GM04503 (cell line): ENCODE results near the gene PRLR.
"Not testable (repeated sequence)": the region's sequence is repeated elsewhere in the genome, so short reads cannot be mapped to it uniquely, and the experiment has no call there.

Source experiments
- DNase-seq: peaks from one replicate; pipeline ENCODE4 v3.0.0-alpha.2; 2012; ENCODE audit warnings: low read depth

The PRLR gene

GRCh38 chr5:35073160-35073559 is 157.1 kb downstream of the PRLR start:
- no peak for DNase-seq

GRCh38 chr5:35069188-35069587 is 161.1 kb downstream of the PRLR start:
- no peak for DNase-seq

- DNase-seq = no peak
These were observed 162.3 kb downstream of the PRLR start for GRCh38 chr5:35067985-35068384.

- no peak for DNase-seq
These were observed 164.0 kb downstream of the PRLR start for GRCh38 chr5:35066260-35066795.

- no peak for DNase-seq
These were observed 166.9 kb downstream of the PRLR start for GRCh38 chr5:35063414-35063813.

GRCh38 chr5:35061211-35061770 is 169.0 kb downstream of the PRLR start:
- DNase-seq = no peak

- DNase-seq = no peak
These were observed 170.1 kb downstream of the PRLR start for GRCh38 chr5:35060236-35060635.

- no peak for DNase-seq
These were observed 171.0 kb downstream of the PRLR start for GRCh38 chr5:35059251-35059650.

- DNase-seq = no peak
These were observed 171.9 kb downstream of the PRLR start for GRCh38 chr5:35058374-35058788.

- no peak for DNase-seq
These were observed 173.6 kb downstream of the PRLR start for GRCh38 chr5:35056686-35057085.

GRCh38 chr5:35052838-35053237 is 177.4 kb downstream of the PRLR start:
- DNase-seq = no peak

GRCh38 chr5:35050541-35051126 is 179.7 kb downstream of the PRLR start:
- no peak for DNase-seq

- no peak for DNase-seq
These were observed 181.4 kb downstream of the PRLR start for GRCh38 chr5:35048910-35049309.

- no peak for DNase-seq
These were observed 182.4 kb downstream of the PRLR start, which contains the start of gene AGXT2 for GRCh38 chr5:35047785-35048404. AGXT2 (minus strand) TSS chr5:35047949; CDS start chr5:35047892, 57 bp downstream.

GRCh38 chr5:35046774-35047173 is 183.5 kb downstream of the PRLR start:
- peak; percentile 70 for DNase-seq

GRCh38 chr5:35045280-35045679 is 185.0 kb downstream of the PRLR start:
- DNase-seq = no peak

GRCh38 chr5:35044649-35045048 is 185.6 kb downstream of the PRLR start:
- DNase-seq = no peak

- no peak for DNase-seq
These were observed 187.5 kb downstream of the PRLR start for GRCh38 chr5:35042781-35043180.

GRCh38 chr5:35041261-35041660 is 189.0 kb downstream of the PRLR start:
- no peak for DNase-seq

GRCh38 chr5:35038891-35039290 is 191.4 kb downstream of the PRLR start:
- DNase-seq = no peak

GRCh38 chr5:35036536-35036935 is 193.8 kb downstream of the PRLR start:
- no peak for DNase-seq

GRCh38 chr5:35035929-35036328 is 194.4 kb downstream of the PRLR start:
- DNase-seq = not testable (repeated sequence)

GRCh38 chr5:35035271-35035670 is 195.0 kb downstream of the PRLR start:
- DNase-seq = no peak
